Measurements from ENCODE around the gene FEM1A. TPM values are rescaled to one million over a fixed set of nuclear protein-coding genes. Genes with fewer than 3 reads are reported as not detected.

FEM1A gene
- total and polyA plus RNA-seq, 10 of the 15 experiments (the other 5 are each of a cell fraction or from before 2014, with no cell fraction given) = 0.27 to 17.4 (median 3.8) TPM

DNA sequence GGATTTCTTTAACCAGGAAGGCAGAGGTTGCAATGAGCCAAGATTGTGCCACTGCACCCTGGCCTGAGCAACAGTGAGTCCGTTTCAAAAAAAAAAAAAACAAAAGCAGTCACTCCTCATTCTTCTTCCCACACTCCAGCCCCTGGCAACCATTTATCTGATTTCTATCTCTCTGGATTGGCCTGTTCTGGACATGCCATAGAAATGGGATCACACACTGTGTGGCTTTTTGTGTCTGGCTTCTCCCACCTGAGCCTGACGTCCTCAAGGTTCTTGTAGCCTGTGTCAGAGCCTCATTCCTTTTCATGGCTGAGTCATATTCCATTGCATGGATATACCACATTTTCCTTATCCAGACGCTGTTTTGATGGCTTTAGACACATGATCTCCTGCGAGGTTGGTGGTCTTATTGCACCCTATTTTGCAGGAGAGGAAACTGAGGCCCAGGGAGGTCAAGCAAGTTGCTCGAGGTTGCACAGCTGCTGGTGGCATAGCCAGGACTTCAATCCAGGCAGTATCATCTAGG lies 15.8 kb upstream of the FEM1A start:
- H3K4me1 ChIP-seq (ENCODE audit: control insufficient read depth, insufficient read depth, low read length) = no peaks in the 10 kb centered on the region
- intact Hi-C loops (cut with micrococcal nuclease; ENCODE audit: unreplicated experiment) (no loop called here), in situ Hi-C loops (cut with MboI) (no loop called here)
- ChIA-PET RAD21 (ENCODE audit: unreplicated experiment) (no interaction called here), POLR2A (interaction anchor here (0.7 kb wide), 1 partner anchor 102 kb away, joined by 3 read pairs; no protein-coding TSS in a partner anchor), SMC1A (ENCODE audit: uncharacterized antibody, unreplicated experiment) (no interaction called here), CTCF (interaction anchor here (1.6 kb wide), 1 partner anchor 44 kb away, joined by 4 read pairs; no protein-coding TSS in a partner anchor)
- H3K36me3 ChIP-seq (ENCODE audit: control insufficient read depth in 2 of 2, insufficient read depth in 2 of 2, low read length in 1 of 2) = no peaks in the 10 kb centered on the region
- H3K79me2 ChIP-seq (ENCODE audit: control insufficient read depth, insufficient read depth, low read length) = no peaks in the 10 kb centered on the region
- no peak for FAIRE-seq
- no peak for DNase-seq (ENCODE audit: low read depth, low spot score)
- H2AFZ ChIP-seq (ENCODE audit: control insufficient read depth, low read depth, low read length) = no peak overlapping the region
- no peak overlapping the region for H3K4me2 ChIP-seq (ENCODE audit: control insufficient read depth, insufficient read depth)
- H3K4me3 ChIP-seq = no peak overlapping the region
- H3K9ac ChIP-seq (ENCODE audit: control insufficient read depth, insufficient read depth, low read length) = no peak overlapping the region
- H3K27me3 ChIP-seq (replicated peaks in 1 of 2; ENCODE audit: control insufficient read depth in 2 of 2, insufficient read depth in 2 of 2, low read length in 1 of 2) = no peaks in the 10 kb centered on the region; a peak in 1 of 4 replicates
- BruUV-seq (replicated peaks) = no TSS peak
- no peaks in the 10 kb centered on the region; the same call in 2 of the 3 replicates for H3K9me3 ChIP-seq (replicated peaks; ENCODE audit: control insufficient read depth, insufficient read depth, low read length)
- no peak overlapping the region for H3K27ac ChIP-seq (ENCODE audit: control insufficient read depth, insufficient read depth)
- H4K20me1 ChIP-seq (ENCODE audit: control insufficient read depth, insufficient read depth) = no peaks in the 10 kb centered on the region
- ATAC-seq = no peak
- no peak for TF ChIP-seq PAX5 (IDR thresholded peaks at IDR 0.05; ENCODE audit: borderline replicate concordance, low read depth, low read length)
- TF ChIP-seq, protein P1, sequence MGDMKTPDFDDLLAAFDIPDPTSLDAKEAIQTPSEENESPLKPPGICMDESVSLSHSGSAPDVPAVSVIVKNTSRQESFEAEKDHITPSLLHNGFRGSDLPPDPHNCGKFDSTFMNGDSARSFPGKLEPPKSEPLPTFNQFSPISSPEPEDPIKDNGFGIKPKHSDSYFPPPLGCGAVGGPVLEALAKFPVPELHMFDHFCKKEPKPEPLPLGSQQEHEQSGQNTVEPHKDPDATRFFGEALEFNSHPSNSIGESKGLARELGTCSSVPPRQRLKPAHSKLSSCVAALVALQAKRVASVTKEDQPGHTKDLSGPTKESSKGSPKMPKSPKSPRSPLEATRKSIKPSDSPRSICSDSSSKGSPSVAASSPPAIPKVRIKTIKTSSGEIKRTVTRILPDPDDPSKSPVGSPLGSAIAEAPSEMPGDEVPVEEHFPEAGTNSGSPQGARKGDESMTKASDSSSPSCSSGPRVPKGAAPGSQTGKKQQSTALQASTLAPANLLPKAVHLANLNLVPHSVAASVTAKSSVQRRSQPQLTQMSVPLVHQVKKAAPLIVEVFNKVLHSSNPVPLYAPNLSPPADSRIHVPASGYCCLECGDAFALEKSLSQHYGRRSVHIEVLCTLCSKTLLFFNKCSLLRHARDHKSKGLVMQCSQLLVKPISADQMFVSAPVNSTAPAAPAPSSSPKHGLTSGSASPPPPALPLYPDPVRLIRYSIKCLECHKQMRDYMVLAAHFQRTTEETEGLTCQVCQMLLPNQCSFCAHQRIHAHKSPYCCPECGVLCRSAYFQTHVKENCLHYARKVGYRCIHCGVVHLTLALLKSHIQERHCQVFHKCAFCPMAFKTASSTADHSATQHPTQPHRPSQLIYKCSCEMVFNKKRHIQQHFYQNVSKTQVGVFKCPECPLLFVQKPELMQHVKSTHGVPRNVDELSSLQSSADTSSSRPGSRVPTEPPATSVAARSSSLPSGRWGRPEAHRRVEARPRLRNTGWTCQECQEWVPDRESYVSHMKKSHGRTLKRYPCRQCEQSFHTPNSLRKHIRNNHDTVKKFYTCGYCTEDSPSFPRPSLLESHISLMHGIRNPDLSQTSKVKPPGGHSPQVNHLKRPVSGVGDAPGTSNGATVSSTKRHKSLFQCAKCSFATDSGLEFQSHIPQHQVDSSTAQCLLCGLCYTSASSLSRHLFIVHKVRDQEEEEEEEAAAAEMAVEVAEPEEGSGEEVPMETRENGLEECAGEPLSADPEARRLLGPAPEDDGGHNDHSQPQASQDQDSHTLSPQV (IDR thresholded peaks at IDR 0.05) = no peak
- no peak for TF ChIP-seq POLR2AphosphoS2 (IDR thresholded peaks at IDR 0.05; ENCODE audit: low read depth, low read length)
- TF ChIP-seq, protein P2, sequence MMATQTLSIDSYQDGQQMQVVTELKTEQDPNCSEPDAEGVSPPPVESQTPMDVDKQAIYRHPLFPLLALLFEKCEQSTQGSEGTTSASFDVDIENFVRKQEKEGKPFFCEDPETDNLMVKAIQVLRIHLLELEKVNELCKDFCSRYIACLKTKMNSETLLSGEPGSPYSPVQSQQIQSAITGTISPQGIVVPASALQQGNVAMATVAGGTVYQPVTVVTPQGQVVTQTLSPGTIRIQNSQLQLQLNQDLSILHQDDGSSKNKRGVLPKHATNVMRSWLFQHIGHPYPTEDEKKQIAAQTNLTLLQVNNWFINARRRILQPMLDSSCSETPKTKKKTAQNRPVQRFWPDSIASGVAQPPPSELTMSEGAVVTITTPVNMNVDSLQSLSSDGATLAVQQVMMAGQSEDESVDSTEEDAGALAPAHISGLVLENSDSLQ (IDR thresholded peaks at IDR 0.05) = no peak
- no peak for TF ChIP-seq BACH1 (IDR thresholded peaks at IDR 0.05; ENCODE audit: borderline replicate concordance)
- no peak for TF ChIP-seq SIN3A (IDR thresholded peaks at IDR 0.05; ENCODE audit: low read depth, low read length)
- no peak for TF ChIP-seq FOXK2 (IDR thresholded peaks at IDR 0.05)
- no peak for TF ChIP-seq BHLHE40 (IDR thresholded peaks at IDR 0.05; ENCODE audit: borderline replicate concordance in 1 of 2, low read depth in 2 of 2, low read length in 1 of 2)
- TF ChIP-seq HDGF (IDR thresholded peaks at IDR 0.05) = no peak
- TF ChIP-seq CREB1 (IDR thresholded peaks at IDR 0.05; ENCODE audit: low read depth) = no peak
- no peak for TF ChIP-seq RCOR1 (conservative IDR thresholded peaks at IDR 0.05; ENCODE audit: low read depth, low read length)
- TF ChIP-seq, protein P3, sequence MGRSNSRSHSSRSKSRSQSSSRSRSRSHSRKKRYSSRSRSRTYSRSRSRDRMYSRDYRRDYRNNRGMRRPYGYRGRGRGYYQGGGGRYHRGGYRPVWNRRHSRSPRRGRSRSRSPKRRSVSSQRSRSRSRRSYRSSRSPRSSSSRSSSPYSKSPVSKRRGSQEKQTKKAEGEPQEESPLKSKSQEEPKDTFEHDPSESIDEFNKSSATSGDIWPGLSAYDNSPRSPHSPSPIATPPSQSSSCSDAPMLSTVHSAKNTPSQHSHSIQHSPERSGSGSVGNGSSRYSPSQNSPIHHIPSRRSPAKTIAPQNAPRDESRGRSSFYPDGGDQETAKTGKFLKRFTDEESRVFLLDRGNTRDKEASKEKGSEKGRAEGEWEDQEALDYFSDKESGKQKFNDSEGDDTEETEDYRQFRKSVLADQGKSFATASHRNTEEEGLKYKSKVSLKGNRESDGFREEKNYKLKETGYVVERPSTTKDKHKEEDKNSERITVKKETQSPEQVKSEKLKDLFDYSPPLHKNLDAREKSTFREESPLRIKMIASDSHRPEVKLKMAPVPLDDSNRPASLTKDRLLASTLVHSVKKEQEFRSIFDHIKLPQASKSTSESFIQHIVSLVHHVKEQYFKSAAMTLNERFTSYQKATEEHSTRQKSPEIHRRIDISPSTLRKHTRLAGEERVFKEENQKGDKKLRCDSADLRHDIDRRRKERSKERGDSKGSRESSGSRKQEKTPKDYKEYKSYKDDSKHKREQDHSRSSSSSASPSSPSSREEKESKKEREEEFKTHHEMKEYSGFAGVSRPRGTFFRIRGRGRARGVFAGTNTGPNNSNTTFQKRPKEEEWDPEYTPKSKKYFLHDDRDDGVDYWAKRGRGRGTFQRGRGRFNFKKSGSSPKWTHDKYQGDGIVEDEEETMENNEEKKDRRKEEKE (IDR thresholded peaks at IDR 0.05) = no peak
- 10% methylated on average over 5 of the region's 5 CpGs for WGBS (ENCODE audit: insufficient coverage, insufficient replicate concordance, low lambda C conversion rate, missing lambda C conversion rate)

All from GM12878 (cell line).